Sigmoid colon (tissue), 3 donors: ENCODE results near the gene SOX6.

Experiments used
- POLR2A ChIP-seq, 2 donors: fragments of 450-650 bp; IDR thresholded peaks; one replicate each; pipeline ENCODE4 v1.6.1; 2016; ENCODE audit warnings: antibody characterized with exemption in 2 of 2, mild to moderate bottlenecking in 2 of 2, moderate library complexity in 2 of 2
- TF ChIP-seq, protein P1 (sequence below), 4 experiments: fragments of 450-650 bp in 3 of 4; fragments of 200-600 bp in 1 of 4; IDR thresholded peaks; one replicate each; pipeline ENCODE4 v1.5.1; 2016 to 2019; ENCODE audit warnings: antibody characterized with exemption in 4 of 4, mild to moderate bottlenecking in 3 of 4, moderate library complexity in 2 of 4

DNA sequence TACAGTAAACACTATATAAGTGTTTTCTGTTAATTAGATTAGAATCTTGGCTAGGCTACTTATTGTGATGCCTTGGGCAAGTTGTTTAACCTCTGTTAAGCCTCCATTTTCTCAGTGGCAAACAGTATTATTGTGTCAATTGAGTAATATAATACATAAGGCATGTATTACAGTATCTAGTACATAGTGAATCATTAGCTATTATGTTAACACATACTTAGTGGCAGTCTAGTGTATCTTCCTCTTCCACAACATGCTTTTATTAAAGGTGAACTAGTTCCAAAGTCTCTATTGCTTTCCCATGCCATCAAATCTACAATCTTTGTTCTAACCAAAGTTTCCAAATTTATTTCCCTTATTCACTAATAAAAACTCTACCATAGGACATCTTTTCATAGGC lies 200.9 kb downstream of the SOX6 start:
- TF ChIP-seq POLR2A (IDR thresholded peaks at IDR 0.05): no peak
- TF ChIP-seq, protein P1, sequence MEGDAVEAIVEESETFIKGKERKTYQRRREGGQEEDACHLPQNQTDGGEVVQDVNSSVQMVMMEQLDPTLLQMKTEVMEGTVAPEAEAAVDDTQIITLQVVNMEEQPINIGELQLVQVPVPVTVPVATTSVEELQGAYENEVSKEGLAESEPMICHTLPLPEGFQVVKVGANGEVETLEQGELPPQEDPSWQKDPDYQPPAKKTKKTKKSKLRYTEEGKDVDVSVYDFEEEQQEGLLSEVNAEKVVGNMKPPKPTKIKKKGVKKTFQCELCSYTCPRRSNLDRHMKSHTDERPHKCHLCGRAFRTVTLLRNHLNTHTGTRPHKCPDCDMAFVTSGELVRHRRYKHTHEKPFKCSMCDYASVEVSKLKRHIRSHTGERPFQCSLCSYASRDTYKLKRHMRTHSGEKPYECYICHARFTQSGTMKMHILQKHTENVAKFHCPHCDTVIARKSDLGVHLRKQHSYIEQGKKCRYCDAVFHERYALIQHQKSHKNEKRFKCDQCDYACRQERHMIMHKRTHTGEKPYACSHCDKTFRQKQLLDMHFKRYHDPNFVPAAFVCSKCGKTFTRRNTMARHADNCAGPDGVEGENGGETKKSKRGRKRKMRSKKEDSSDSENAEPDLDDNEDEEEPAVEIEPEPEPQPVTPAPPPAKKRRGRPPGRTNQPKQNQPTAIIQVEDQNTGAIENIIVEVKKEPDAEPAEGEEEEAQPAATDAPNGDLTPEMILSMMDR (IDR thresholded peaks at IDR 0.05): no peak
